H9 (cell line): ENCODE data around the gene AGBL4. TPM values are rescaled to one million over a fixed set of nuclear protein-coding genes. Genes with fewer than 3 reads are reported as not detected.

ENCODE experiments used
- DNase-seq: peaks from one replicate; pipeline ENCODE4 v3.0.0-alpha.2; 2017
- H2AFZ ChIP-seq: one replicate; pipeline ENCODE4 v1.6.1; 2013; ENCODE audit warnings: mild to moderate bottlenecking, low read length, control low read depth, moderate library complexity
- H2AK5ac ChIP-seq: 2 replicates; pipeline ENCODE4 v1.6.1; 2013; ENCODE audit warnings: low read length, control low read depth, mixed read lengths; ENCODE audit not compliant: insufficient read length
- H2BK120ac ChIP-seq: one replicate; pipeline ENCODE4 v1.6.1; 2013; ENCODE audit warnings: low read depth, mild to moderate bottlenecking, low read length, control low read depth, inconsistent platforms; ENCODE audit not compliant: poor library complexity, severe bottlenecking
- H2BK12ac ChIP-seq: 2 replicates; pipeline ENCODE4 v1.6.1; 2013; ENCODE audit warnings: low read length, control low read depth, mixed read lengths, low read depth; ENCODE audit not compliant: insufficient read length
- H2BK15ac ChIP-seq: 2 replicates; pipeline ENCODE4 v1.6.1; 2013; ENCODE audit warnings: low read depth, low read length, control low read depth
- H2BK20ac ChIP-seq: one replicate; pipeline ENCODE4 v1.6.1; 2013; ENCODE audit warnings: low read depth, mild to moderate bottlenecking, low read length, control low read depth, inconsistent platforms; ENCODE audit not compliant: poor library complexity, severe bottlenecking
- H2BK5ac ChIP-seq: 2 replicates; pipeline ENCODE4 v1.6.1; 2013; ENCODE audit warnings: low read length, control low read depth, mixed read lengths; ENCODE audit not compliant: insufficient read length
- H3K14ac ChIP-seq: 2 replicates; pipeline ENCODE4 v1.6.1; 2013; ENCODE audit warnings: low read length, control low read depth; ENCODE audit not compliant: insufficient read depth
- H3K18ac ChIP-seq: 2 replicates; pipeline ENCODE4 v1.6.1; 2013; ENCODE audit warnings: low read depth, mild to moderate bottlenecking, mixed read lengths, low read length, control low read depth; ENCODE audit not compliant: insufficient read length
- H3K23ac ChIP-seq: 2 replicates; pipeline ENCODE4 v1.6.1; 2013; ENCODE audit warnings: low read length, control low read depth, mixed read lengths, low read depth; ENCODE audit not compliant: insufficient read length
- H3K23me2 ChIP-seq: 2 replicates; pipeline ENCODE4 v1.6.1; 2013; ENCODE audit warnings: low read depth, mild to moderate bottlenecking, mixed read lengths, low read length, control low read depth; ENCODE audit not compliant: insufficient read length, poor library complexity, severe bottlenecking
- H3K27ac ChIP-seq: 2 replicates; pipeline ENCODE4 v1.5.1; 2013; ENCODE audit warnings: low read length, control low read depth, mixed read lengths, low read depth; ENCODE audit not compliant: insufficient read length
- H3K27me3 ChIP-seq: 2 replicates; pipeline ENCODE4 v1.6.1; 2013; ENCODE audit warnings: low read length, control low read depth, inconsistent platforms; ENCODE audit not compliant: insufficient read depth
- H3K4ac ChIP-seq: 2 replicates; pipeline ENCODE4 v1.6.1; 2013; ENCODE audit warnings: low read depth, mild to moderate bottlenecking, control low read depth, inconsistent platforms, low read length, moderate library complexity
- H3K4me1 ChIP-seq: 2 replicates; pipeline ENCODE4 v1.6.1; 2013; ENCODE audit warnings: low read length, control low read depth, inconsistent platforms; ENCODE audit not compliant: insufficient read depth
- H3K4me2 ChIP-seq: 2 replicates; pipeline ENCODE4 v1.6.1; 2013; ENCODE audit warnings: low read length, control low read depth, mixed read lengths; ENCODE audit not compliant: insufficient read length, insufficient read depth
- H3K56ac ChIP-seq: 2 replicates; pipeline ENCODE4 v1.6.1; 2013; ENCODE audit warnings: low read depth, mild to moderate bottlenecking, mixed read lengths, low read length, control low read depth; ENCODE audit not compliant: insufficient read length
- H3K79me1 ChIP-seq: 2 replicates; pipeline ENCODE4 v1.6.1; 2013; ENCODE audit warnings: low read depth, mild to moderate bottlenecking, moderate library complexity, low read length, control low read depth, inconsistent platforms; ENCODE audit not compliant: insufficient read depth, poor library complexity, severe bottlenecking
- H3K79me2 ChIP-seq: 2 replicates; pipeline ENCODE4 v1.6.1; 2013; ENCODE audit warnings: low read length, control low read depth, inconsistent platforms; ENCODE audit not compliant: insufficient read depth
- H3K9ac ChIP-seq: 2 replicates; pipeline ENCODE4 v1.6.1; 2013; ENCODE audit warnings: low read length, control low read depth, mixed read lengths; ENCODE audit not compliant: insufficient read length; ENCODE audit errors: extremely low read depth
- H3K9me3 ChIP-seq: one replicate; pipeline ENCODE4 v1.6.1; 2013; ENCODE audit warnings: low read depth, low read length, inconsistent platforms; ENCODE audit not compliant: control insufficient read depth
- H3T11ph ChIP-seq: one replicate; pipeline ENCODE4 v1.6.1; 2013; ENCODE audit warnings: mild to moderate bottlenecking, low read length, control low read depth, inconsistent platforms
- H4K20me1 ChIP-seq: one replicate; pipeline ENCODE4 v1.6.1; 2013; ENCODE audit not compliant: control insufficient read depth, insufficient read length, insufficient read depth
- H4K5ac ChIP-seq: 2 replicates; pipeline ENCODE4 v1.6.1; 2013; ENCODE audit warnings: low read depth, mild to moderate bottlenecking, mixed read lengths, low read length, control low read depth; ENCODE audit not compliant: insufficient read length
- H4K8ac ChIP-seq: replicated peaks from 2 replicates; pipeline ENCODE4 v1.6.1; 2013; ENCODE audit warnings: low read length, control low read depth, mixed read lengths, low read depth; ENCODE audit not compliant: insufficient read length
- H4K91ac ChIP-seq: 2 replicates; pipeline ENCODE4 v1.6.1; 2013; ENCODE audit warnings: low read depth, mild to moderate bottlenecking, moderate library complexity, mixed read lengths, low read length, control low read depth; ENCODE audit not compliant: insufficient read length
- H3K27ac Mint-ChIP-seq, 3 experiments: 2 replicates in 2 of 3; 3 replicates in 1 of 3; pipeline ENCODE4 v1.8.0; 2020 to 2021; ENCODE audit warnings: mixed read lengths in 3 of 3, mild to moderate bottlenecking in 1 of 3, moderate library complexity in 1 of 3
- H3K27me3 Mint-ChIP-seq: 2 replicates; pipeline ENCODE4 v1.8.0; 2021; ENCODE audit warnings: low read depth, mild to moderate bottlenecking, moderate library complexity, mixed read lengths
- H3K36me3 Mint-ChIP-seq, 3 experiments: 2 replicates in 2 of 3; 3 replicates in 1 of 3; pipeline ENCODE4 v1.8.0; 2020 to 2021; ENCODE audit warnings: low read depth in 3 of 3, mixed read lengths in 3 of 3; ENCODE audit not compliant: insufficient read depth in 1 of 3
- H3K4me1 Mint-ChIP-seq, 2 experiments: 2 replicates each; pipeline ENCODE4 v1.8.0; 2020; ENCODE audit warnings: mixed read lengths in 2 of 2
- H3K4me3 Mint-ChIP-seq, 2 experiments: 2 replicates in 1 of 2; 3 replicates in 1 of 2; pipeline ENCODE4 v1.8.0; 2020 to 2021; ENCODE audit warnings: mild to moderate bottlenecking in 2 of 2, mixed read lengths in 2 of 2, moderate library complexity in 1 of 2
- H3K9me3 Mint-ChIP-seq, 2 experiments: 2 replicates in 1 of 2; 3 replicates in 1 of 2; pipeline ENCODE4 v1.8.0; 2020; ENCODE audit warnings: mild to moderate bottlenecking in 2 of 2, mixed read lengths in 2 of 2, moderate library complexity in 1 of 2
- WGBS: extraction: QIAGEN DNeasy Blood & Tissue Kit; methylation state at CpG from one replicate; pipeline ENCODE4 v1.1.7; 2013; ENCODE audit warnings: missing lambda C conversion rate, low lambda C conversion rate, mixed read lengths; ENCODE audit not compliant: insufficient read length; ENCODE audit errors: extremely low coverage; 5-methylcytosine and 5-hydroxymethylcytosine counted together
- total RNA-seq: library from RNA; stranded (reverse); gene quantifications from 2 replicates; pipeline ENCODE4 v1.2.1, GENCODE V29; 2021
- TF ChIP-seq, protein P1 (sequence below): fragments of 200-600 bp; sonication (generic); conservative IDR thresholded peaks from 3 replicates; pipeline ENCODE4 v1.8.0; 2021; ENCODE audit warnings: antibody characterized with exemption, mild to moderate bottlenecking

The AGBL4 gene
- total RNA-seq, 1 experiment from 2014 or later: not detected

DNA sequence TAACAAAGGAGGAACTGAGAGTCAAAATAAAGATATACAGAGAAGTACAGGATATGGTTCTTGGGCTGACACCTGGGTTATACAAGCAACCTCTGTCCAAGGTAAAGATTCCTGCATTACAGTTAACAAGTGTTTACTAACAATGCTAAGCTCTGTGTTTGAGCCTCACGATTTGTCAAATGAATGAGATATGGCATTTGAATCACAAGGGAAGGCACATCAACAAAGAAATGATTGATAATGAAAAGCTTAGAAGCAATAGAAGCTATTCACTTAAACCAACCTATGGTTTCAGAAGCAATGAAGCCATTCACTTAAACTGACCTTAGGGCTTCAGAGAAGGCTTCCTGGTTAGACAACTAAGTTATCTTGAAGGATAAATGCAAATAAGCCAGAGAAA lies 199.5 kb downstream of the AGBL4 start:
- Histone ChIP-seq H2AFZ (no peak overlapping the region), H3K4me2 (no peak overlapping the region), H2BK120ac (no peak overlapping the region), H2BK5ac (no peak overlapping the region), H4K91ac (no peak overlapping the region), H4K8ac (no peak overlapping the region), H3K18ac (no peak overlapping the region), H3K79me1 (no peaks in the 10 kb centered on the region), H3K79me2 (no peaks in the 10 kb centered on the region), H3K4ac (no peak overlapping the region), H3K9ac (no peak overlapping the region), H2BK20ac (no peak overlapping the region), H3K27me3 (no peaks in the 10 kb centered on the region), H3K56ac (no peak overlapping the region), H2BK15ac (no peak overlapping the region), H2BK12ac (no peak overlapping the region), H3K23ac (no peak overlapping the region), H4K20me1 (no peaks in the 10 kb centered on the region), H3K9me3 (peaks cover 80% of the 10 kb centered on the region), H2AK5ac (no peak overlapping the region), H3K4me1 (no peaks in the 10 kb centered on the region), H3K14ac (no peak overlapping the region), H4K5ac (no peak overlapping the region), H3K27ac (no peak overlapping the region), H3T11ph (no peak overlapping the region), H3K23me2 (no peaks in the 10 kb centered on the region)
- peaks cover 0 to 21% (median 2%) of the 10 kb centered on the region in 3 experiments; a peak in 3 of 7 replicates for H3K36me3 Mint-ChIP-seq
- no peaks in the 10 kb centered on the region; the same call in none of the 2 replicates for H3K27me3 Mint-ChIP-seq
- no peak overlapping the region for H3K27ac Mint-ChIP-seq
- H3K4me1 Mint-ChIP-seq: no peaks in the 10 kb centered on the region
- WGBS: no CpG with 5 or more reads among the region's 1 CpG
- no peak for DNase-seq
- TF ChIP-seq, protein P1, sequence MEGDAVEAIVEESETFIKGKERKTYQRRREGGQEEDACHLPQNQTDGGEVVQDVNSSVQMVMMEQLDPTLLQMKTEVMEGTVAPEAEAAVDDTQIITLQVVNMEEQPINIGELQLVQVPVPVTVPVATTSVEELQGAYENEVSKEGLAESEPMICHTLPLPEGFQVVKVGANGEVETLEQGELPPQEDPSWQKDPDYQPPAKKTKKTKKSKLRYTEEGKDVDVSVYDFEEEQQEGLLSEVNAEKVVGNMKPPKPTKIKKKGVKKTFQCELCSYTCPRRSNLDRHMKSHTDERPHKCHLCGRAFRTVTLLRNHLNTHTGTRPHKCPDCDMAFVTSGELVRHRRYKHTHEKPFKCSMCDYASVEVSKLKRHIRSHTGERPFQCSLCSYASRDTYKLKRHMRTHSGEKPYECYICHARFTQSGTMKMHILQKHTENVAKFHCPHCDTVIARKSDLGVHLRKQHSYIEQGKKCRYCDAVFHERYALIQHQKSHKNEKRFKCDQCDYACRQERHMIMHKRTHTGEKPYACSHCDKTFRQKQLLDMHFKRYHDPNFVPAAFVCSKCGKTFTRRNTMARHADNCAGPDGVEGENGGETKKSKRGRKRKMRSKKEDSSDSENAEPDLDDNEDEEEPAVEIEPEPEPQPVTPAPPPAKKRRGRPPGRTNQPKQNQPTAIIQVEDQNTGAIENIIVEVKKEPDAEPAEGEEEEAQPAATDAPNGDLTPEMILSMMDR: no peak
- no peak overlapping the region for H3K4me3 Mint-ChIP-seq
- peaks cover 86 to 91% of the 10 kb centered on the region in 2 experiments for H3K9me3 Mint-ChIP-seq
